ENCODE results near the gene GPR42.
"Not testable (repeated sequence)": the region's sequence is repeated elsewhere in the genome, so short reads cannot be mapped to it uniquely, and the experiment has no call there.

Gene GPR42

DNA sequence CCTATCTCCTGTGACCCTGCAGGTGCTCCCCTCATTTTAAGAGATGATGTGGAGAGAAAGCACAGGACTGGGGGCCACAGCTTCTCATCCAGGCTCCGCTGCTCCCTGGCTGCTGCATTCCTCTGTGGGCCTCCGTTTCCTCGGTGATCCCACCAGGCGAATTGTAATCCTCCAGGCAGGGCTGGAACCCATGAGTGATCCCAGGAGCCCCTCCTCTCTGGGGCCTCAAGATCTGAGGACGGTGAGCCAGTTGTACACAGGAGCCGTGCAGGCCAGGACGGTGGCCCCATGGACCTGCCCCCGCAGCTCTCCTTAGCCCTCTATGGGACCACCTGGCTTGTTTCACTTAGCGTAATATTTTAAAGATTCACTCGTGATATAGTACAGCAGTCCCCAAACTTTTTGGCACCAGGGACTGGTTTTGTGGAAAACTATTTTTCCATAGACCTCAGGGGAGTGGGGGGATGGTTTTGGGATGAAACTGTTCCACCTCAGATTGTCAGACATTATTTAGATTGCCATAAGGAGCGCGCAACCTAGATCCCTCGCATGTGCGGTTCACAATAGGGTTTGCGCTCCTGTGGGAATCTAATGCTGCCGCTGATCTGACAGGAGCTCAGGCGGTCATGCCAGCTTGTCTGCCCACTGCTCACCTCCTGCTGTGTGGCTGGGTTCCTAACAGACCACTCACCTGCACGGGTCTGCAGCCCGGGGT, 7.0 kb upstream of the GPR42 start:
- no peak for DNase-seq (ENCODE audit: low read depth)

GRCh38 chr19:35365303-35365702, 5.6 kb upstream of the GPR42 start:
- DNase-seq (ENCODE audit: low read depth): no peak

GRCh38 chr19:35368378-35368777, 2.5 kb upstream of the GPR42 start:
- DNase-seq (ENCODE audit: low read depth): no peak

DNA sequence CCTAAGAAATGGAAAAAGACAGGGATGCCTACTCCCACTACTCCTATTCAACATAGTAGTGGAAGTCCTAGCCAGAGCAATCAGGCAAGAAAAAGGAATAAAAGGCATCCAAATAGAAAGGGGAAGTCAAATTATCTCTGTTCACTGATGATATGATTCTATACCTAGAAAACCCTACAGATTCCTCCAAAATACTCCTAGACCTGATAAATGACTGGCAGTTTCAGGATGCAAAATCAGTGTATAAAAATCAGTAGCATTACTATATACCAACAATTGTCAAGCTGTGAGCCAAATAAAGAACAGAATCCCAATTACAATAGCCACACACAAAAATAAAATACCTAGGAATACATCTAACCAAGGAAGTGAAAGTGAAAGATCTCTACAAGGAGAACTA, 1.3 kb upstream of the GPR42 start:
- DNase-seq (ENCODE audit: low read depth): no peak

DNA sequence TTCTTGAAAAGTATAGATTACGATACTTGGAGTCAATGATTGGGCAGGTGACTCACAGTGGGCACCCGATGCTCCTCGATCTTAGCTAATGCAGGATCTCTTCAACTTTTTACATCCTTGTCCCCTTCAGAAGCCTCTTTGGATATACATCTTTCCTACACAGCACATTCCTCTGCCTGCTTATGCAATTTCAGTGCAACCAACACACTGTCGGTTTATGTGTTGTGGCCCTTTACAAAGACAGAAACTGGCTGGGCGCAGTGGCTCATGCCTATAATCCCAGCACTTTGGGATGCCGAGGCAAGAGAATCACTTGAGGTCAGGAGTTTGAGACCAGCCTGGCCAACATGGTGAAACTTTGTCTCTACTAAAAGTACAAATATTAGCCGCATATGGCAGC, 2.6 kb downstream of the GPR42 start:
- DNase-seq (ENCODE audit: low read depth): no peak

DNA sequence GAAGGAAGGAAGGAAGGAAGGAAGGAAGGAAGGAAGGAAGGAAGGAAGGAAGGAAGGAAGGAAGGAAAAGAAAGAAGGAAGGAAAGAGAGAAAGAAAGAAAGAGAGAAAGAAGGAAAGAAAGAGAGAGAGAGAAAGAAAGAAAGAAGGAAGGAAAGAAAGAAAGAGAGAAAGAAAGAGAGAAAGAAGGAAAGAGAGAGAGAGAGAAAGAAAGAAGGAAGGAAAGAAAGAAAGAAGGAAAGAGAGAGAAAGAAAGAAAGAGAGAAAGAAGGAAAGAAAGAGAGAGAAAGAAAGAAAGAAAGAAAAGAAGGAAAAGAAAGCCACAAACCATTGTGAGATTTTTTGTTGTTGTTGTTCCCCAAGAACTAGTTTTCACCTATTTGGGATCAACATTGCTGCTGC, 3.2 kb downstream of the GPR42 start:
- DNase-seq (ENCODE audit: low read depth): not testable (repeated sequence)

DNA sequence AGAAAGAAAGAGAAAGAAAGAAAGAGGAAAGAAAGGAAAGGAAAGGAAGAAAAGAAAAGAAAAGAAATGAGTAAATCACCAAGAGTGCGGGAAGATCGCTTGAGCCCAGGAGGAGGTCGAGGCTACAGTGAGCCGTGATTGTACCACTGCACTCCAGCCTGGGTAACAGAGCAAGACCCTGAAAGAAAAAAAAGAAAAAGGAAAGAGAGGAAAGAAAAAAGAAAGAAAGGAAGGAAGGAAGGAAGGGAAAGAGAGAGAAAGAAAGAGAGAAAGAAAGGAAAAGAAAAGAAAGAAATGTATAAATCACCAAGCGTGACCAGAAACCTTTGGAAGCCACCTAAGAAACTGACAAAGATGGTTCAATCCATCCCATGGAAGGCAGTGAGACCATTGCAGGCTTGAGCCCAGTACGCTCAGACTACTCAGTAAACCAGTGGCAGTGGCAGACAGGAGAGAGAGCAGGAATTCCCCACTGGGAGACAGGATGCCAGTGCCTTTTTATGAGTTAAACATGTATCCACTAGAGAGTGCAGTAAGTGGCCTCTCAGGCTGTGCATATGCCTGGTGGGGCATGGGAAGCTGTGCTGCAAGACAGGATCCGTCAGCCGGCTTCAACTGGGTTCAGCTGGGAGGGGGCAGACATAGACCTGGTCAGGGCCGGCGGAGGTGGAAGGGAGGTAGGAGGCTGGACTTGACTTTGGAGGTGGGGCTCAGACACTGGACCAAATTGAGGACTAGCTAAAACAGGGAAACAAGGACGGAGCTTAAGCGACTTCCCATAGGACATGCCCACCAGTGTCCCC, 4.8 kb downstream of the GPR42 start:
- no peak for DNase-seq (ENCODE audit: low read depth)

DNA sequence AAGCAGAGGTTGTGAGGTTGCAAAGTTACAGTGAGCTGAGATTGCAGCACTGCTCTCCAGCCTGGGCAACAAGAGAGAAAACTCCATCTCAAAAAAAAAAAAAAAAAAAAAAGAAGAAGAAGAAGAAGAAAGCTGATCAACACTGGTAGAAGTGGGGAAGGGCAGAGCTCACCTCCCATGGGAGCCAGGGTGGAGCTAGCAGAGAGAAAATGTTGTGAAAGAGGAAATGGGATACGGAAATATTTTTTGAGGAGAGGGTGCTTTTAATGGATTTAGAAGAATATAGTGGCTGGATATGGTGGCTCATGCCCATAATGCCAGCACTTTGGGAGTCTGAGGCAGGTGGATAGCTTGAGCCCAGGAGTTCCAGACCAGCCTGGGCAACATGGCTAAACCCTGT, 6.8 kb downstream of the GPR42 start:
- no peak for DNase-seq (ENCODE audit: low read depth)

- no peak for DNase-seq (ENCODE audit: low read depth)
Observed at GRCh38 chr19:35378356-35378755, 7.5 kb downstream of the GPR42 start.

GRCh38 chr19:35379545-35379944, 8.7 kb downstream of the GPR42 start:
- DNase-seq (ENCODE audit: low read depth): not testable (repeated sequence)

GRCh38 chr19:35379992-35380391, 9.1 kb downstream of the GPR42 start:
- no peak for DNase-seq (ENCODE audit: low read depth)

- no peak for DNase-seq (ENCODE audit: low read depth)
Observed at GRCh38 chr19:35380450-35381124, 9.7 kb downstream of the GPR42 start.

GRCh38 chr19:35381318-35381717, 10.4 kb downstream of the GPR42 start:
- no peak for DNase-seq (ENCODE audit: low read depth)

DNA sequence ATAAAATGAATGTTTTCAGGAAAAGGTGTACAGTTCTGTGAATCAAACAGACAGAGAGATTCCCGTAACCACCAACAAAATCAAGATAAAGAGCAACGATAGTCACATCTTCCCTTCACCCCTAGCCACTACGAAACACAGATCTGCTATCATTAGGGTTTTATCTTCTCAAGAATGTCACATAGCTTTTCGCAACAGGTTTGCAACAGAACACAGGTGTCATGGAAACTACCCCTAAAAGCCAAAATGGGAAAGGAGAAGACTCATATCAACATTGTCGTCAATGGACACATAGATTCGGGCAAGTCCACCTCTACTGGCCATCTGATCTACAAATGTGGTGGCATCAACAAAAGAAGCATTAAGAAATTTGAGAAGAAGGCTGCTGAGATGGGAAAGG, 11.1 kb downstream of the GPR42 start:
- no peak for DNase-seq (ENCODE audit: low read depth)

GRCh38 chr19:35383536-35383935, 12.7 kb downstream of the GPR42 start:
- no peak for DNase-seq (ENCODE audit: low read depth)

- DNase-seq (ENCODE audit: low read depth): no peak
Observed at GRCh38 chr19:35388277-35389054, 17.6 kb downstream of the GPR42 start.

DNA sequence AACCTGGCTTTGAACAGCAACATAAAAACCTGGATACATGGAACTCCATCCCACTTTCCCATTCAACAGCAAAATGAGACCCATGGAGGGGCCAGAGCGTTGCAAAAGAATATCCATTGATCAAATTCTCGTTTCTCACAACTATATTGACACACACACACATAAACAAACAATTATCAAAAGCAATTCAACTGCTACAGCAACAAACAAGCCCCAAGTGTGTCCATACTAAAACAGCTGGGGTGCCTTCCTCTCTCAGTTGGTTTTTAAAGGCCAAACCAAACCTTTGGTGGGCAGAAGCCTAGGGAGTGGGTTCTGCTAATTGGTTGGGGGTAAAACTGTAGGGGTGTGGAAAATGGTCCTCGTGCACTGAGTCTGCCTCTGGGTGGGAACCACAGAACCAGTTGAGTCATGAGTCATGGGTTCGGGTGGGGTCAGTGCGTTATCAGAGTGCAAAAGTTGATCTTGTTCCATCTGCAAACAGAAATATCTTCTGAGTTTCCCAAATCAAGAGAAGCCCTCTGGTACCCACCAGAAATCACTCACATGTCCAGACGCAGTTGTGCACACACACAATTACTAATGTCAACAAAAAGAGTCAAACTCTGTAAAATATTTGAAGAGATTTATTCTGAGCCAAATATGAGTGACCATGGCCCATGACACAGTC, 18.5 kb downstream of the GPR42 start:
- DNase-seq (ENCODE audit: low read depth): no peak

- no peak for DNase-seq (ENCODE audit: low read depth)
Observed at GRCh38 chr19:35392742-35393715, 22.2 kb downstream of the GPR42 start.

- no peak for DNase-seq (ENCODE audit: low read depth)
Observed at GRCh38 chr19:35395382-35396199, 24.7 kb downstream of the GPR42 start.

Measured in GM04504 (cell line).